ENCODE results near the gene PPA1. TPM values are rescaled to one million over a fixed set of nuclear protein-coding genes. Genes with fewer than 3 reads are reported as not detected.

Gene PPA1
- total RNA-seq, 2 experiments from 2014 or later = 392 to 408 TPM

GRCh38 chr10:70198696-70199466, 34.3 kb downstream of the PPA1 start:
- peak; percentile 27 for DNase-seq
- no peaks in the 10 kb centered on the region for H3K27me3 Mint-ChIP-seq (ENCODE audit: low read depth)
- no peak overlapping the region for H3K4me3 Mint-ChIP-seq
- peaks cover 15% of the 10 kb centered on the region for H3K4me1 Mint-ChIP-seq (ENCODE audit: low read depth)
- H3K36me3 Mint-ChIP-seq (ENCODE audit: low read depth) = peaks cover 33% of the 10 kb centered on the region
- CTCF ChIA-PET = interaction anchor here (0.6 to 2.9 kb wide), 5 partner anchors 20 to 83 kb away, joined by 3 to 17 read pairs (median 4); partner anchors contain the start of gene TYSND1
- intact Hi-C loops (cut with micrococcal nuclease) = no loop called here
- peak overlapping the region; percentile 68 for H3K27ac Mint-ChIP-seq
- no peaks in the 10 kb centered on the region for H3K9me3 Mint-ChIP-seq

GRCh38 chr10:70197235-70197945, 35.8 kb downstream of the PPA1 start:
- H3K27ac Mint-ChIP-seq = no peak overlapping the region

GRCh38 chr10:70193391-70193844, 39.8 kb downstream of the PPA1 start:
- no peak overlapping the region for H3K27ac Mint-ChIP-seq
- no peaks in the 10 kb centered on the region for H3K27me3 Mint-ChIP-seq (ENCODE audit: low read depth)
- H3K4me1 Mint-ChIP-seq (ENCODE audit: low read depth) = peaks cover 4% of the 10 kb centered on the region
- intact Hi-C loops (cut with micrococcal nuclease) = no loop called here
- peaks cover 5% of the 10 kb centered on the region for H3K36me3 Mint-ChIP-seq (ENCODE audit: low read depth)
- H3K4me3 Mint-ChIP-seq = no peak overlapping the region
- CTCF ChIA-PET = interaction anchor here (0.6 to 1.8 kb wide), 6 partner anchors 11 to 318 kb away, joined by 3 to 8 read pairs (median 4); partner anchors contain the start of gene TYSND1
- DNase-seq = no peak
- H3K9me3 Mint-ChIP-seq = no peaks in the 10 kb centered on the region

More at GRCh38 chr10:70197235-70197945, 35.8 kb downstream of the PPA1 start:
- H3K4me3 Mint-ChIP-seq = no peak overlapping the region
- H3K4me1 Mint-ChIP-seq (ENCODE audit: low read depth) = peaks cover 15% of the 10 kb centered on the region
- intact Hi-C loops (cut with micrococcal nuclease) = no loop called here
- DNase-seq = no peak
- CTCF ChIA-PET = interaction anchor here (0.5 to 2.9 kb wide), 5 partner anchors 22 to 167 kb away, joined by 3 to 17 read pairs (median 5); partner anchors contain the start of gene TYSND1
- no peaks in the 10 kb centered on the region for H3K9me3 Mint-ChIP-seq
- H3K36me3 Mint-ChIP-seq (ENCODE audit: low read depth) = peaks cover 29% of the 10 kb centered on the region
- no peaks in the 10 kb centered on the region for H3K27me3 Mint-ChIP-seq (ENCODE audit: low read depth)

DNA sequence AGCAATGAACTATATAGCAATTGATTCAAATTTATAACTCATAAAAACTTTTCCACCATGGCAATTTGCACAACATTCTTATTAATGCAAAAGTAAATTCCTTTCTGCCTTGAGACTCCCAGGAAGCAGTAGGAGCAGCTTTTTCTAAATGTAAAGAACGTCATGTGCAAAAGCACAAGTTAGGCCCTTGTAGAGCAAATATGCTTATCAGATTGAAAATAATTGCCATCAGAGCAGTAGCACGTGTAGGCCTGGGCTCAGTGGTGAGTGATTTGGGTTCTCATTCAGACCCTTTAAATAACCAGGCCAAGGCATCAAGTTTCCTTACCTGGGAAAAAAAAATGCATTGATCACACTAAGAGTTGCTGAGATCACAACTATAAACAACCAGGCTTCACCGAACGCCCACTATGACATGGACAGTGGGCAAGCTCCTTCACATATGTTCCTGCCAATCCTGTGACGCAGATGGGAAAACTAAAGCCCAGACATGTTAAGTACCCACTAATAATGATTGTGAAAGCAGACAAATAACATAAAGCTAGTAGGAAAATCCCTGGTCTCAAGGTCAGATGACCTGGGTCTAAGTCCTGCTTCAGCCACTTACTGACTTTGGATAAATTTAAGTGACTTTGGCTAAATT, 40.8 kb downstream of the PPA1 start:
- CTCF ChIA-PET = interaction anchor here (0.6 to 1.8 kb wide), 5 partner anchors 12 to 319 kb away, joined by 3 to 8 read pairs (median 4); partner anchors contain the start of gene TYSND1
- Mint-ChIP-seq H3K27me3 (ENCODE audit: low read depth) (no peaks in the 10 kb centered on the region), H3K9me3 (no peaks in the 10 kb centered on the region), H3K4me3 (no peak overlapping the region), H3K36me3 (ENCODE audit: low read depth) (peaks cover 2% of the 10 kb centered on the region), H3K27ac (no peak overlapping the region), H3K4me1 (ENCODE audit: low read depth) (peaks cover 2% of the 10 kb centered on the region)
- DNase-seq = no peak
- intact Hi-C loops (cut with micrococcal nuclease) = no loop called here

DNA sequence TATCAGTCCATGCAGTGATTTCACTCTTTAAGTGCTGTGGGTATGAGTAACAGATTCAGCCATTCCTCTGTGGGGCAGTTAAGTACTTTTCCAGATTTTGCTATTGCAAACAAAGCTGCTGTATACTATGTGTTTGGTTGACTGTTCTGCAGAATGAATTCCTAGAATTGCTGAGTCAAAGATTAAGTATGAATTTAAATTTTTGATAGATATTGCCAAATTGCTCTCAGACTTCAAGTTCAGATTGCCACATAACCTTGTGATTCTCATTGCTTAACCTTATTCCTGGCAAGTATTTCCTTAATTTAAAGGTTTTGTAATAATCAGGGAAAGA, 41.3 kb downstream of the PPA1 start:
- Mint-ChIP-seq H3K36me3 (ENCODE audit: low read depth) (no peaks in the 10 kb centered on the region), H3K4me1 (ENCODE audit: low read depth) (no peaks in the 10 kb centered on the region), H3K27ac (no peak overlapping the region), H3K9me3 (no peaks in the 10 kb centered on the region), H3K4me3 (no peak overlapping the region), H3K27me3 (ENCODE audit: low read depth) (no peaks in the 10 kb centered on the region)
- no peak for DNase-seq
- CTCF ChIA-PET = interaction anchor here (1.3 kb wide), 1 partner anchor 75 kb away, joined by 3 read pairs; no protein-coding TSS in a partner anchor
- intact Hi-C loops (cut with micrococcal nuclease) = no loop called here

GRCh38 chr10:70191161-70191971, 41.9 kb downstream of the PPA1 start:
- Mint-ChIP-seq H3K4me3 (no peak overlapping the region), H3K36me3 (ENCODE audit: low read depth) (no peaks in the 10 kb centered on the region)
- CTCF ChIA-PET = interaction anchor here (0.6 to 1.1 kb wide), 2 partner anchors 75 to 240 kb away, joined by 3 read pairs; no protein-coding TSS in a partner anchor

DNA sequence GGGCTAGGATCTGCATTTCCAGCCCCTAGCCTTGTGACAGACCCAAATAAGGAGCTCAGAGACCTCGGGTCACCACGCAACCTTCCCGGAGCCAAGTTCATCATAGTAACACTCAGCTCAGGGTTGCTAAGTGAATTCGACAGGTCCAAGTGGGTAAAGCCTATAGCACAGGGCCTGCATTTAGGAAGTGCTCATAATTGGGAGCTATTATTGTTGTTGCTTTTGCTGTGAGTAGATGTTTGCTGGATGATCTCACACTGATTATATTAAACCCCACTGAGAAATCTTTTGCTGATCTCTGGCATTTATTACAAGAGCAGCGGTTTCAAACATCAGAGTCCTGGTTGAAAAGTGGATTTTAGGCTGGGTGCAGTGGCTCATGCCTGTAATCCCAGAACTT, 42.6 kb downstream of the PPA1 start:
- Mint-ChIP-seq H3K27me3 (ENCODE audit: low read depth) (no peaks in the 10 kb centered on the region), H3K4me3 (no peak overlapping the region), H3K36me3 (ENCODE audit: low read depth) (no peaks in the 10 kb centered on the region), H3K4me1 (ENCODE audit: low read depth) (no peaks in the 10 kb centered on the region), H3K9me3 (no peaks in the 10 kb centered on the region), H3K27ac (no peak overlapping the region)
- intact Hi-C loops (cut with micrococcal nuclease) = no loop called here
- no peak for DNase-seq
- CTCF ChIA-PET = interaction anchor here (0.6 to 1.1 kb wide), 4 partner anchors 43 to 241 kb away, joined by 3 to 5 read pairs (median 3); partner anchors contain the start of gene TYSND1

More at GRCh38 chr10:70191161-70191971, 41.9 kb downstream of the PPA1 start:
- Mint-ChIP-seq H3K9me3 (no peaks in the 10 kb centered on the region), H3K27ac (no peak overlapping the region), H3K27me3 (ENCODE audit: low read depth) (no peaks in the 10 kb centered on the region), H3K4me1 (ENCODE audit: low read depth) (no peaks in the 10 kb centered on the region)
- DNase-seq = no peak
- intact Hi-C loops (cut with micrococcal nuclease) = no loop called here

GRCh38 chr10:70190102-70190501, 43.1 kb downstream of the PPA1 start:
- intact Hi-C loops (cut with micrococcal nuclease) = no loop called here
- H3K4me1 Mint-ChIP-seq (ENCODE audit: low read depth) = no peaks in the 10 kb centered on the region
- H3K27ac Mint-ChIP-seq = no peak overlapping the region
- H3K36me3 Mint-ChIP-seq (ENCODE audit: low read depth) = no peaks in the 10 kb centered on the region
- no peaks in the 10 kb centered on the region for H3K27me3 Mint-ChIP-seq (ENCODE audit: low read depth)
- no peak for DNase-seq
- no peak overlapping the region for H3K4me3 Mint-ChIP-seq
- no peaks in the 10 kb centered on the region for H3K9me3 Mint-ChIP-seq
- CTCF ChIA-PET = interaction anchor here (0.7 to 1.1 kb wide), 3 partner anchors 43 to 74 kb away, joined by 3 to 5 read pairs (median 3); partner anchors contain the start of gene TYSND1

GRCh38 chr10:70188768-70189167, 44.5 kb downstream of the PPA1 start:
- H3K27ac Mint-ChIP-seq = no peak overlapping the region
- no peak overlapping the region for H3K4me3 Mint-ChIP-seq
- H3K36me3 Mint-ChIP-seq (ENCODE audit: low read depth) = no peaks in the 10 kb centered on the region
- no peaks in the 10 kb centered on the region for H3K9me3 Mint-ChIP-seq
- H3K4me1 Mint-ChIP-seq (ENCODE audit: low read depth) = no peaks in the 10 kb centered on the region
- CTCF ChIA-PET = no interaction called here
- intact Hi-C loops (cut with micrococcal nuclease) = no loop called here
- no peaks in the 10 kb centered on the region for H3K27me3 Mint-ChIP-seq (ENCODE audit: low read depth)
- DNase-seq = no peak

GRCh38 chr10:70186571-70186970, 46.7 kb downstream of the PPA1 start:
- H3K27ac Mint-ChIP-seq = no peak overlapping the region
- no peaks in the 10 kb centered on the region for H3K4me1 Mint-ChIP-seq (ENCODE audit: low read depth)
- DNase-seq = no peak
- H3K27me3 Mint-ChIP-seq (ENCODE audit: low read depth) = no peaks in the 10 kb centered on the region
- intact Hi-C loops (cut with micrococcal nuclease) = no loop called here
- CTCF ChIA-PET = no interaction called here
- no peaks in the 10 kb centered on the region for H3K36me3 Mint-ChIP-seq (ENCODE audit: low read depth)
- no peaks in the 10 kb centered on the region for H3K9me3 Mint-ChIP-seq
- no peak overlapping the region for H3K4me3 Mint-ChIP-seq

DNA sequence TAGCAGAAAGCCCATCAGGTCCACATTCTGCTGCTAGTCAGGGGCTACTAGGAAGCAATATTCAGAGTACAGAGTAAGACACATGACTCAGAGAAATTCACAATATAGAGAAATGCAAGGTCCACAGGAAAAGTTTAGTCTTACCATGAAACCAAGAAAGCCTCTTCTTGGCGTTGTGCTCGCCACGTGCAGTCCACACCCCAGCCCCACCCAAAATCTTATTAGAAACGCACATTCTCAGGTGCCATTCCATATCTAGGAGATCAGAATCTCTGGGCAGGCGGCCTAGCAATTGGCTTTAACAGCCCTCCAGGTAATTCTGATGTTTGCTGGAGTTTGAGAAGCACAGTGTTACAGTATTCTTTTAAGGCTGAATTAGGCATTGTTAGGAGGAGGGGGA, 47.1 kb downstream of the PPA1 start:
- H3K27ac Mint-ChIP-seq = no peak overlapping the region
- H3K4me1 Mint-ChIP-seq (ENCODE audit: low read depth) = no peaks in the 10 kb centered on the region
- no peak for DNase-seq
- H3K36me3 Mint-ChIP-seq (ENCODE audit: low read depth) = no peaks in the 10 kb centered on the region
- no peaks in the 10 kb centered on the region for H3K27me3 Mint-ChIP-seq (ENCODE audit: low read depth)
- no peak overlapping the region for H3K4me3 Mint-ChIP-seq
- CTCF ChIA-PET = no interaction called here
- intact Hi-C loops (cut with micrococcal nuclease) = no loop called here
- H3K9me3 Mint-ChIP-seq = no peaks in the 10 kb centered on the region
